ENCODE measurements around the gene SOBP.

The SOBP gene

DNA sequence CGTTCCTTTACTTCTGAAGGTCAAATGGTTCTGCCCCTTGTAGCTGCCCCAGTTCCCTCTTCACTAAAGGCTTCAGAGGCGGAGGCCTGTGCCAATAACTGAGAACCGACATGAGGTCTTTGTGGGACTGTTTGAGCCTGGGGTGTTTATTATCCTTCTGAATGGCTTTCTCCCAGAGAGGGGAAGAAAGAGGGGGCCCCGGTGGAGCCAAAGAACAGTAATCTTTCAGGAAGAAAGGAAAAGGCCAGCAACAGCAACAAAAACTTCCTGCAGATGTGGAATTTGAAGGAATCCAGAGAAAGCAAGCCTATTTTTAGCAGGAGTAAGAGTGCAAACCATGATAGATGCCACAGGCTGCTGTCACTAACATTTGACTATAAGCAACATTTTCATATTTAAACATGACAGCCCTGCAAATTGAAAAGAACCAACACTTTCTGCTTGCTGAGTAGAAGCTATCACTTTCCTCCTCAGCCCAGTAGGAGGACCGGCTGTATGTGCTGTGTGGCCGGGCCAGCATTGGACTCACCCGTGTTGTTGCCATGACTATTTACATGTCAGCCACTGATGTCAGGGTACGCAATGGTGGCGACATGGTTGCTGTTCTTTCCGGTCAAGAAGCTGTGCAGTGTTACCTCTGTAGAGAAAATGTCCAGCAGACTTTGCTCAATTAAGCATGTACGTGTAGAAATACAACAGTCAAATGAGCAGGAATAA, 121.3 kb downstream of the SOBP start:
- Histone ChIP-seq H3K14ac (ENCODE audit: low read length in 2 of 2) (peak overlapping the region in 1 of 2 experiments; percentile 68), H2BK12ac (ENCODE audit: low read length in 2 of 2) (no peak overlapping the region), H2BK5ac (ENCODE audit: low read depth, low read length, poor library complexity, severe bottlenecking) (no peak overlapping the region), H4K8ac (ENCODE audit: low read length) (peak overlapping the region; percentile 14), H3K36me3 (ENCODE audit: control insufficient read depth in 1 of 2, insufficient read depth in 2 of 2, low read depth in 1 of 2, low read length in 2 of 2) (peaks cover 0 to 30% of the 10 kb centered on the region in 2 experiments), H2AK5ac (ENCODE audit: low read length, severe bottlenecking) (no peak overlapping the region), H3K23ac (ENCODE audit: low read length in 2 of 2) (no peak overlapping the region), H3K4ac (ENCODE audit: low read depth in 1 of 2, low read length in 2 of 2) (no peak overlapping the region), H3K4me2 (ENCODE audit: low read length, poor library complexity, severe bottlenecking) (no peak overlapping the region), H3K79me1 (replicated peaks; ENCODE audit: low read length, poor library complexity, severe bottlenecking) (no peaks in the 10 kb centered on the region), H2AFZ (ENCODE audit: low read depth, low read length) (no peak overlapping the region), H3K27ac (ENCODE audit: low read length, poor library complexity, severe bottlenecking) (no peak overlapping the region), H3K4me3 (ENCODE audit: insufficient read depth in 1 of 2, low read depth in 1 of 2, low read length in 2 of 2) (no peak overlapping the region), H2BK15ac (ENCODE audit: low read depth, poor library complexity, severe bottlenecking) (no peak overlapping the region), H2BK120ac (ENCODE audit: low read depth, low read length) (no peak overlapping the region), H3K4me1 (ENCODE audit: control insufficient read depth, insufficient read depth, low read depth, low read length) (no peaks in the 10 kb centered on the region), H3K9ac (ENCODE audit: low read length) (no peak overlapping the region), H3K9me3 (ENCODE audit: control insufficient read depth, low read length) (no peaks in the 10 kb centered on the region), H3K27me3 (ENCODE audit: control insufficient read depth in 1 of 2, insufficient read depth in 1 of 2, low read length in 2 of 2) (peaks cover 0 to 9% of the 10 kb centered on the region in 2 experiments), H3K18ac (ENCODE audit: low read depth in 1 of 2, low read length in 2 of 2) (peak overlapping the region in 1 of 2 experiments; percentile 78), H4K91ac (ENCODE audit: low read length) (no peak overlapping the region)
- DNase-seq: no peak
- WGBS: 70% methylated on average over 10 of the region's 11 CpGs

DNA sequence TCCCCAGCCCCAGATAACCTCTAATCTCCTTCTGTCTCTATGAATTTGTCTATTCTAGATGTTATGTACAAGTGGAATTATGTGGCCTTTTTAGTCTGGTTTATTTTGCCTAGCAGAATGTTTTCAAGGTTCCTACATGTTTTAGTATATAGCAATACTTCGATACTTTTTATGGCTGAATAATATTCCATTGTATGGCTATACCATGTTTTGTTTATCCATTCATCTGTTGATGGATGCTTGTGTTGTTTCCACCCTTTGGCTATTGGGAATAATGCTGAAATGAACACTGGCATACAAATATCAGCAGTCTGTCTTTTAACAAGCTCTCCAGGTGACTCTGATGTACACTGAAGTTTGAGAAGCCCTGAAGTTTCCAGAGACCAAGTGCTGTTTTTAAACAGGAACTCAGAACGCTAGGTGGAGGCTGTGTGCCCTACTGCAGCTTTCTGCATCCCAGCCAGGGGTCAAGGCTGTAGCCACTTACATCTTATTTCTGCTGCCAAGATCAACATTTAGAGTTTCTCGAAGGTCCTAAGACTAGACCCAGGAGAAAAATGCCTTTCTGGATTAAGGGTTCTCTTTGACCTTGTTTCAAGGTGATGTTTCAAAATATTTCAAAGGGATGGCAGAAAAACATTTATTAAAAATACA, 123.0 kb downstream of the SOBP start:
- Histone ChIP-seq H3K4me3 (ENCODE audit: insufficient read depth in 1 of 2, low read depth in 1 of 2, low read length in 2 of 2) (no peak overlapping the region), H3K9ac (ENCODE audit: low read length) (no peak overlapping the region), H3K27me3 (ENCODE audit: control insufficient read depth in 1 of 2, insufficient read depth in 1 of 2, low read length in 2 of 2) (peaks cover 0 to 3% of the 10 kb centered on the region in 2 experiments), H3K36me3 (ENCODE audit: control insufficient read depth in 1 of 2, insufficient read depth in 2 of 2, low read depth in 1 of 2, low read length in 2 of 2) (peaks cover 0 to 26% of the 10 kb centered on the region in 2 experiments), H2AFZ (ENCODE audit: low read depth, low read length) (no peak overlapping the region), H3K27ac (ENCODE audit: low read length, poor library complexity, severe bottlenecking) (no peak overlapping the region), H3K18ac (ENCODE audit: low read depth in 1 of 2, low read length in 2 of 2) (no peak overlapping the region), H4K8ac (ENCODE audit: low read length) (no peak overlapping the region), H3K79me1 (replicated peaks; ENCODE audit: low read length, poor library complexity, severe bottlenecking) (no peaks in the 10 kb centered on the region), H3K9me3 (ENCODE audit: control insufficient read depth, low read length) (no peaks in the 10 kb centered on the region), H2BK120ac (ENCODE audit: low read depth, low read length) (no peak overlapping the region), H4K91ac (ENCODE audit: low read length) (no peak overlapping the region), H3K4ac (ENCODE audit: low read depth in 1 of 2, low read length in 2 of 2) (no peak overlapping the region), H3K4me1 (ENCODE audit: control insufficient read depth, insufficient read depth, low read depth, low read length) (peaks cover 5% of the 10 kb centered on the region), H2AK5ac (ENCODE audit: low read length, severe bottlenecking) (no peak overlapping the region), H3K4me2 (ENCODE audit: low read length, poor library complexity, severe bottlenecking) (no peak overlapping the region), H2BK5ac (ENCODE audit: low read depth, low read length, poor library complexity, severe bottlenecking) (no peak overlapping the region), H2BK15ac (ENCODE audit: low read depth, poor library complexity, severe bottlenecking) (no peak overlapping the region), H3K14ac (ENCODE audit: low read length in 2 of 2) (no peak overlapping the region), H2BK12ac (ENCODE audit: low read length in 2 of 2) (no peak overlapping the region), H3K23ac (ENCODE audit: low read length in 2 of 2) (no peak overlapping the region)
- no peak for DNase-seq
- WGBS: 98% methylated on average over 2 of the region's 3 CpGs

DNA sequence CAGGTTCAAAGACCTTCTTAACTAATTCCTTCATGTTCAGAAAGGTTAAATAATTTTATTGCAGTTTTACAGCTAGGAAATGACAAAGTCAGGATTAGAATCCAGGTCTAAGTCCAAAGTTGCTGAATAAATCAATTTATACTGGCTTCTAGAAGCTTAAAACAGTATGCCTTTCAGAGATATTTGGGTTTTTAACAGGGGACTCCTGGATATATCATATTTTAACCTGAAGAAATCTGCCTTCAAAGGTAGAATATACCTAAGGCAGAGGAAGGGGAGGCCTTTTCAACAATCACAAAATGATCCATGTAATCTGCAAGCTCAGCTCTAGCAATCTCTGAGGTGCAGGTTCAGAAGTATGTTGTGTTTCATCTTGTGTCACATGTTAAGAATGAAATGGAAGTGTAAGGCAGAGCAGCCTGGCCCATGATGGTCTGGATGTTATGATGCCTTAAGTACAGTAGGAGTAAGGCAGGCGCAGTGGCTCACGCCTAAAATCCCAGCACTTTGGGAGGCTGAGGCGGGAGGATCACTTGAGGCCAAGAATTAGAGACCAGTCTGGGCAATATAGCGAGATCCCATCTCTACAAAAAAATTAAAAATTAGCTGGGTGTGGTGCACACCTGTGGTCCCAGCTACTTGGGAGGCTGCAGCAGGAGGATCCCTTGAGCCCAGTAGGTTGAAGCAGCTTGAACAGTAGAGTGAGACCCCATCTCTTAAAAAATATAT, 123.9 kb downstream of the SOBP start:
- no peak for DNase-seq
- Histone ChIP-seq H2BK5ac (ENCODE audit: low read depth, low read length, poor library complexity, severe bottlenecking) (no peak overlapping the region), H3K79me1 (replicated peaks; ENCODE audit: low read length, poor library complexity, severe bottlenecking) (no peaks in the 10 kb centered on the region), H4K91ac (ENCODE audit: low read length) (no peak overlapping the region), H2BK120ac (ENCODE audit: low read depth, low read length) (no peak overlapping the region), H4K8ac (ENCODE audit: low read length) (no peak overlapping the region), H3K9ac (ENCODE audit: low read length) (no peak overlapping the region), H3K4me3 (ENCODE audit: insufficient read depth in 1 of 2, low read depth in 1 of 2, low read length in 2 of 2) (no peak overlapping the region), H2AFZ (ENCODE audit: low read depth, low read length) (no peak overlapping the region), H3K23ac (ENCODE audit: low read length in 2 of 2) (no peak overlapping the region), H3K4me1 (ENCODE audit: control insufficient read depth, insufficient read depth, low read depth, low read length) (peaks cover 7% of the 10 kb centered on the region), H3K18ac (ENCODE audit: low read depth in 1 of 2, low read length in 2 of 2) (no peak overlapping the region), H3K27me3 (ENCODE audit: control insufficient read depth in 1 of 2, insufficient read depth in 1 of 2, low read length in 2 of 2) (peaks cover 0 to 3% of the 10 kb centered on the region in 2 experiments), H3K9me3 (ENCODE audit: control insufficient read depth, low read length) (no peaks in the 10 kb centered on the region), H3K36me3 (ENCODE audit: control insufficient read depth in 1 of 2, insufficient read depth in 2 of 2, low read depth in 1 of 2, low read length in 2 of 2) (peaks cover 0 to 22% of the 10 kb centered on the region in 2 experiments), H3K14ac (ENCODE audit: low read length in 2 of 2) (no peak overlapping the region), H2AK5ac (ENCODE audit: low read length, severe bottlenecking) (no peak overlapping the region), H3K4me2 (ENCODE audit: low read length, poor library complexity, severe bottlenecking) (no peak overlapping the region), H2BK15ac (ENCODE audit: low read depth, poor library complexity, severe bottlenecking) (no peak overlapping the region), H3K27ac (ENCODE audit: low read length, poor library complexity, severe bottlenecking) (no peak overlapping the region), H3K4ac (ENCODE audit: low read depth in 1 of 2, low read length in 2 of 2) (no peak overlapping the region), H2BK12ac (ENCODE audit: low read length in 2 of 2) (no peak overlapping the region)
- 100% methylated on average over 3 of the region's 4 CpGs for WGBS

DNA sequence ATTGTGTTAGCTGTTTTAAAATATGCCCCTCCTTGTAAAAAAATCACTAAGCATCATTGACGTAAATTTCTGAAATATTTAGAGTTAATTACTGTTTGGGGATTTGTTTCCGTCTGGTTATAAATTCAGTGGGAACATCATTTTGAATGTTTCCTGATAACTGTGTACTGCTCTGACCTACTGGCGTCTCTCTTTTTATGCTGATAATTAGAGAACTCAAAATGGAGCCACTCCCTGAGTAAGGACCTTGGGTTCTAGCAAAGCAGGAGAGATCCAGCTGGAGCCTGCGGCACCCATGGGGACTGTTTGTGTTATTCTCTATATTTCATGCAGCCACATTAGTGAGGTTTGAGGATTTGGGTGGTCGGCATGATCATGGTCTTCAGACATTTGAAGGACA, 124.9 kb downstream of the SOBP start:
- H3K23ac ChIP-seq (ENCODE audit: low read length in 2 of 2): no peak overlapping the region
- peaks cover 0 to 3% of the 10 kb centered on the region in 2 experiments for H3K27me3 ChIP-seq (ENCODE audit: control insufficient read depth in 1 of 2, insufficient read depth in 1 of 2, low read length in 2 of 2)
- H3K9ac ChIP-seq (ENCODE audit: low read length): no peak overlapping the region
- H4K8ac ChIP-seq (ENCODE audit: low read length): no peak overlapping the region
- no peaks in the 10 kb centered on the region for H3K9me3 ChIP-seq (ENCODE audit: control insufficient read depth, low read length)
- no peak overlapping the region for H2AK5ac ChIP-seq (ENCODE audit: low read length, severe bottlenecking)
- H2BK120ac ChIP-seq (ENCODE audit: low read depth, low read length): no peak overlapping the region
- no peak overlapping the region for H3K4me3 ChIP-seq (ENCODE audit: insufficient read depth in 1 of 2, low read depth in 1 of 2, low read length in 2 of 2)
- H2BK15ac ChIP-seq (ENCODE audit: low read depth, poor library complexity, severe bottlenecking): no peak overlapping the region
- no peak overlapping the region for H2BK5ac ChIP-seq (ENCODE audit: low read depth, low read length, poor library complexity, severe bottlenecking)
- no peak overlapping the region for H3K27ac ChIP-seq (ENCODE audit: low read length, poor library complexity, severe bottlenecking)
- no peak overlapping the region for H3K18ac ChIP-seq (ENCODE audit: low read depth in 1 of 2, low read length in 2 of 2)
- peaks cover 0 to 17% of the 10 kb centered on the region in 2 experiments for H3K36me3 ChIP-seq (ENCODE audit: control insufficient read depth in 1 of 2, insufficient read depth in 2 of 2, low read depth in 1 of 2, low read length in 2 of 2)
- H2AFZ ChIP-seq (ENCODE audit: low read depth, low read length): no peak overlapping the region
- no peaks in the 10 kb centered on the region for H3K79me1 ChIP-seq (replicated peaks; ENCODE audit: low read length, poor library complexity, severe bottlenecking)
- DNase-seq: no peak
- peaks cover 7% of the 10 kb centered on the region for H3K4me1 ChIP-seq (ENCODE audit: control insufficient read depth, insufficient read depth, low read depth, low read length)
- H3K4me2 ChIP-seq (ENCODE audit: low read length, poor library complexity, severe bottlenecking): no peak overlapping the region
- WGBS: 95% methylated on average over 5 of the region's 5 CpGs
- H3K14ac ChIP-seq (ENCODE audit: low read length in 2 of 2): no peak overlapping the region
- no peak overlapping the region for H3K4ac ChIP-seq (ENCODE audit: low read depth in 1 of 2, low read length in 2 of 2)
- H4K91ac ChIP-seq (ENCODE audit: low read length): no peak overlapping the region
- H2BK12ac ChIP-seq (ENCODE audit: low read length in 2 of 2): no peak overlapping the region
